BLaER1 treated with 17β-estradiol and CSF1 and Interleukin-3, amounts not matched to agents 10 nM and 100 nM (cell line): ENCODE data around the gene ABL2.
"Not testable (repeated sequence)": the region's sequence is repeated elsewhere in the genome, so short reads cannot be mapped to it uniquely, and the experiment has no call there.

Experiments
- H3K27ac ChIP-seq, 11 experiments: shearing (Covaris generic); formaldehyde crosslinking; 2 replicates each; pipeline ENCODE4 v1.8.1; 2022
- H3K27me3 ChIP-seq, 11 experiments: shearing (Covaris generic); formaldehyde crosslinking; 2 replicates each; pipeline ENCODE4 v1.8.1; 2022
- H3K36me3 ChIP-seq, 11 experiments: shearing (Covaris generic); formaldehyde crosslinking; 2 replicates each; pipeline ENCODE4 v1.8.1; 2022
- H3K4me1 ChIP-seq, 10 experiments: shearing (Covaris generic); formaldehyde crosslinking; 2 replicates each; pipeline ENCODE4 v1.8.1; 2022
- H3K4me2 ChIP-seq, 11 experiments: shearing (Covaris generic); formaldehyde crosslinking; 2 replicates each; pipeline ENCODE4 v1.8.1; 2022
- H3K4me3 ChIP-seq, 10 experiments: shearing (Covaris generic); formaldehyde crosslinking; 2 replicates each; pipeline ENCODE4 v1.8.1; 2022
- H3K9ac ChIP-seq, 11 experiments: shearing (Covaris generic); formaldehyde crosslinking; 2 replicates each; pipeline ENCODE4 v1.8.1; 2022
- H3K9me3 ChIP-seq, 11 experiments: shearing (Covaris generic); formaldehyde crosslinking; replicated peaks in 1 of 11; 2 replicates each; pipeline ENCODE4 v1.8.1; 2022
- H4K20me1 ChIP-seq, 11 experiments: shearing (Covaris generic); formaldehyde crosslinking; 2 replicates each; pipeline ENCODE4 v1.8.1; 2022
- Cebpa-rat ChIP-seq, 11 experiments: shearing (Covaris generic); IDR thresholded peaks; 2 replicates each; pipeline ENCODE4 v1.8.1; 2022

ABL2 gene

GRCh38 chr1:179228783-179229213 is 679 bp downstream of the ABL2 start:
- peaks cover 13 to 34% (median 23%) of the 10 kb centered on the region in 10 experiments; a peak in 19 of 20 replicates for H3K4me1 ChIP-seq
- peak overlapping the region; percentile 73 to 94 (median 81) for H3K4me2 ChIP-seq
- no peaks in the 10 kb centered on the region for H3K9me3 ChIP-seq
- no peak for TF ChIP-seq Cebpa-rat (IDR thresholded peaks at IDR 0.05)
- no peaks in the 10 kb centered on the region for H3K27me3 ChIP-seq
- H3K4me3 ChIP-seq = peak overlapping the region; percentile 78 to 99 (median 94)
- H3K36me3 ChIP-seq = peaks cover under 1 to 21% (median 11%) of the 10 kb centered on the region in 11 experiments; a peak in 17 of 22 replicates
- H3K9ac ChIP-seq = peak overlapping the region; percentile 91 to 96 (median 94); a peak in 21 of 22 replicates
- H4K20me1 ChIP-seq = peaks cover 0 to 50% (median 22%) of the 10 kb centered on the region in 11 experiments; a peak in 11 of 22 replicates
- H3K27ac ChIP-seq = peak overlapping the region in 10 of 11 experiments; percentile 86 to 93 (median 90); a peak in 19 of 22 replicates

GRCh38 chr1:179226738-179227137 is 2.7 kb downstream of the ABL2 start:
- Histone ChIP-seq H4K20me1 (peaks cover 0 to 68% (median 22%) of the 10 kb centered on the region in 11 experiments; a peak in 11 of 22 replicates), H3K9ac (no peak overlapping the region), H3K36me3 (peaks cover 5 to 32% (median 21%) of the 10 kb centered on the region in 11 experiments; a peak in 19 of 22 replicates), H3K27ac (no peak overlapping the region), H3K9me3 (no peaks in the 10 kb centered on the region), H3K4me1 (peaks cover 13 to 34% (median 23%) of the 10 kb centered on the region in 10 experiments; a peak in 19 of 20 replicates), H3K4me2 (peak overlapping the region in 7 of 11 experiments; percentile 73 to 94 (median 81); a peak in 7 of 22 replicates), H3K27me3 (no peaks in the 10 kb centered on the region), H3K4me3 (no peak overlapping the region)
- TF ChIP-seq Cebpa-rat (IDR thresholded peaks at IDR 0.05) = no peak

- not testable (repeated sequence) for H3K27ac ChIP-seq, H3K27me3 ChIP-seq, H3K4me3 ChIP-seq, H3K9me3 ChIP-seq, H3K4me2 ChIP-seq, H3K9ac ChIP-seq
- H4K20me1 ChIP-seq = peaks cover 0 to 72% (median 22%) of the 10 kb centered on the region in 11 experiments; a peak in 11 of 22 replicates
- H3K36me3 ChIP-seq = peaks cover 5 to 51% (median 37%) of the 10 kb centered on the region in 11 experiments; a peak in 19 of 22 replicates
- H3K4me1 ChIP-seq = peaks cover 13 to 39% (median 17%) of the 10 kb centered on the region in 10 experiments; a peak in 19 of 20 replicates
Measured at GRCh38 chr1:179224466-179224865, 5.0 kb downstream of the ABL2 start.

GRCh38 chr1:179221121-179221520 is 8.4 kb downstream of the ABL2 start:
- Histone ChIP-seq H3K4me1 (peaks cover 6 to 45% (median 20%) of the 10 kb centered on the region in 10 experiments; a peak in 18 of 20 replicates), H3K36me3 (peaks cover 5 to 73% (median 50%) of the 10 kb centered on the region in 11 experiments; a peak in 20 of 22 replicates), H3K27ac (peak overlapping the region in 2 of 11 experiments; percentile 3 to 32; a peak in 2 of 22 replicates), H4K20me1 (peaks cover 0 to 44% (median under 1%) of the 10 kb centered on the region in 11 experiments; a peak in 9 of 22 replicates)
- not testable (repeated sequence) for H3K9me3 ChIP-seq, H3K4me2 ChIP-seq, H3K27me3 ChIP-seq, H3K9ac ChIP-seq, H3K4me3 ChIP-seq

- 0 out of 22 replicates have a peak, but pooled peaks of 1 of the 11 experiments have one; percentile 27 for TF ChIP-seq Cebpa-rat (IDR thresholded peaks at IDR 0.05)
- no peaks in the 10 kb centered on the region for H3K27me3 ChIP-seq
- peaks cover 0 to 54% (median 35%) of the 10 kb centered on the region in 11 experiments; a peak in 19 of 22 replicates for H3K36me3 ChIP-seq
- peak overlapping the region in 1 of 10 experiments; percentile 18; a peak in 1 of 20 replicates for H3K4me3 ChIP-seq
- no peaks in the 10 kb centered on the region; a peak in 1 of 22 replicates for H3K9me3 ChIP-seq
- H3K4me1 ChIP-seq = peaks cover 6 to 60% (median 20%) of the 10 kb centered on the region in 10 experiments; a peak in 18 of 20 replicates
- peak overlapping the region in 9 of 11 experiments; percentile 8 to 78 (median 64); a peak in 17 of 22 replicates for H3K4me2 ChIP-seq
- H3K27ac ChIP-seq = peak overlapping the region; percentile 57 to 84 (median 78)
- H4K20me1 ChIP-seq = peaks cover 0 to 27% (median 0%) of the 10 kb centered on the region in 11 experiments; a peak in 7 of 22 replicates
- peak overlapping the region in 9 of 11 experiments; percentile 27 to 70 (median 56); a peak in 15 of 22 replicates for H3K9ac ChIP-seq
Measured at GRCh38 chr1:179217943-179218507, 11.5 kb downstream of the ABL2 start.

GRCh38 chr1:179213317-179213716 is 16.2 kb downstream of the ABL2 start:
- peaks cover 4 to 19% (median 12%) of the 10 kb centered on the region in 11 experiments; a peak in 12 of 22 replicates for H3K36me3 ChIP-seq
- not testable (repeated sequence) for H3K27me3 ChIP-seq, H3K4me3 ChIP-seq, H3K9ac ChIP-seq, H3K9me3 ChIP-seq, H3K4me2 ChIP-seq, H3K27ac ChIP-seq
- peaks cover 4 to 33% (median 12%) of the 10 kb centered on the region in 10 experiments; a peak in 18 of 20 replicates for H3K4me1 ChIP-seq
- H4K20me1 ChIP-seq = peaks cover 0 to 49% (median 0%) of the 10 kb centered on the region in 11 experiments; a peak in 9 of 22 replicates

GRCh38 chr1:179208681-179209477 is 20.6 kb downstream of the ABL2 start:
- peaks cover 0 to 12% (median 0%) of the 10 kb centered on the region in 10 experiments; a peak in 2 of 20 replicates for H3K4me1 ChIP-seq
- no peak overlapping the region for H3K4me2 ChIP-seq
- peaks cover 0 to 86% (median 0%) of the 10 kb centered on the region in 11 experiments; a peak in 9 of 22 replicates for H4K20me1 ChIP-seq
- peaks cover 0 to 12% (median 5%) of the 10 kb centered on the region in 11 experiments; a peak in 2 of 22 replicates for H3K36me3 ChIP-seq
- no peaks in the 10 kb centered on the region; a peak in 1 of 22 replicates for H3K9me3 ChIP-seq
- no peak overlapping the region for H3K27ac ChIP-seq
- no peak overlapping the region for H3K4me3 ChIP-seq
- no peak for TF ChIP-seq Cebpa-rat (IDR thresholded peaks at IDR 0.05)
- no peak overlapping the region for H3K9ac ChIP-seq
- H3K27me3 ChIP-seq = no peaks in the 10 kb centered on the region

- H3K9ac ChIP-seq = no peak overlapping the region
- H4K20me1 ChIP-seq = peaks cover 0 to 90% (median 0%) of the 10 kb centered on the region in 11 experiments; a peak in 9 of 22 replicates
- no peak overlapping the region for H3K27ac ChIP-seq
- no peak overlapping the region for H3K4me2 ChIP-seq
- H3K4me3 ChIP-seq = no peak overlapping the region
- peaks cover 0 to 28% (median 6%) of the 10 kb centered on the region in 10 experiments; a peak in 9 of 20 replicates for H3K4me1 ChIP-seq
- TF ChIP-seq Cebpa-rat (IDR thresholded peaks at IDR 0.05) = no peak
- peaks cover 0 to 5% (median under 1%) of the 10 kb centered on the region in 11 experiments; a peak in 1 of 22 replicates for H3K36me3 ChIP-seq
- no peaks in the 10 kb centered on the region for H3K27me3 ChIP-seq
- no peaks in the 10 kb centered on the region; a peak in 1 of 22 replicates for H3K9me3 ChIP-seq
Measured at GRCh38 chr1:179206812-179207211, 22.7 kb downstream of the ABL2 start.
